Astrocyte (in vitro differentiated cells and primary cell): ENCODE measurements around the gene BCL2A1. TPM values are rescaled to one million over a fixed set of nuclear protein-coding genes. Genes with fewer than 3 reads are reported as not detected.

ENCODE experiments used
- DNase-seq: peaks from one replicate; pipeline ENCODE4 v3.0.0-alpha.2; 2010; ENCODE audit warnings: low read depth
- FAIRE-seq: peaks from 2 replicates; lab custom pipeline; 2011; peaks lifted over from hg19 to GRCh38; lab: Jason Lieb, UNC
- H2AFZ ChIP-seq: 2 replicates; pipeline ENCODE4 v1.6.0; 2012; ENCODE audit warnings: low read depth, low read length, inconsistent platforms
- H3K27ac ChIP-seq: 2 replicates; pipeline ENCODE4 v1.5.1; 2011; ENCODE audit warnings: low read depth, low read length, inconsistent platforms
- H3K27me3 ChIP-seq: 2 replicates; pipeline ENCODE4 v1.6.0; 2011; ENCODE audit warnings: low read length, inconsistent platforms; ENCODE audit not compliant: insufficient read depth
- H3K36me3 ChIP-seq: 2 replicates; pipeline ENCODE4 v1.5.1; 2011; ENCODE audit warnings: low read length, inconsistent platforms; ENCODE audit not compliant: insufficient read depth
- H3K4me1 ChIP-seq: 2 replicates; pipeline ENCODE4 v1.5.1; 2011; ENCODE audit warnings: low read length, inconsistent platforms; ENCODE audit not compliant: insufficient read depth
- H3K4me2 ChIP-seq: 2 replicates; pipeline ENCODE4 v1.6.0; 2012; ENCODE audit warnings: low read length, inconsistent platforms
- H3K4me3 ChIP-seq: 2 replicates; pipeline ENCODE4 v1.5.1; 2011; ENCODE audit warnings: low read depth, mild to moderate bottlenecking, low read length, inconsistent platforms; ENCODE audit not compliant: insufficient read depth
- H3K79me2 ChIP-seq: 2 replicates; pipeline ENCODE4 v1.6.0; 2012; ENCODE audit warnings: mild to moderate bottlenecking, low read length, inconsistent platforms; ENCODE audit not compliant: insufficient read depth
- H3K9ac ChIP-seq: 2 replicates; pipeline ENCODE4 v1.6.0; 2012; ENCODE audit warnings: mild to moderate bottlenecking, low read length, inconsistent platforms
- H3K9me3 ChIP-seq: 2 replicates; pipeline ENCODE4 v1.5.1; 2012; ENCODE audit warnings: low read depth, mild to moderate bottlenecking, low read length, inconsistent platforms; ENCODE audit not compliant: insufficient read depth
- H4K20me1 ChIP-seq: 2 replicates; pipeline ENCODE4 v1.6.0; 2012; ENCODE audit warnings: low read length, inconsistent platforms; ENCODE audit not compliant: insufficient read depth
- H3K27ac Mint-ChIP-seq: one replicate; pipeline ENCODE4 v1.8.0; 2021; ENCODE audit warnings: mild to moderate bottlenecking, mixed read lengths; ENCODE audit not compliant: unreplicated experiment
- H3K27me3 Mint-ChIP-seq: one replicate; pipeline ENCODE4 v1.8.0; 2021; ENCODE audit warnings: low read depth, mixed read lengths; ENCODE audit not compliant: unreplicated experiment
- H3K36me3 Mint-ChIP-seq: one replicate; pipeline ENCODE4 v1.8.0; 2021; ENCODE audit warnings: low read depth, mixed read lengths; ENCODE audit not compliant: unreplicated experiment
- H3K4me1 Mint-ChIP-seq: one replicate; pipeline ENCODE4 v1.8.0; 2021; ENCODE audit warnings: low read depth, mixed read lengths; ENCODE audit not compliant: unreplicated experiment
- H3K4me3 Mint-ChIP-seq: one replicate; pipeline ENCODE4 v1.8.0; 2021; ENCODE audit warnings: mild to moderate bottlenecking, moderate library complexity, mixed read lengths; ENCODE audit not compliant: unreplicated experiment
- H3K9me3 Mint-ChIP-seq: one replicate; pipeline ENCODE4 v1.8.0; 2021; ENCODE audit warnings: mild to moderate bottlenecking, mixed read lengths; ENCODE audit not compliant: unreplicated experiment
- CTCF ChIP-seq: IDR thresholded peaks from 2 replicates; pipeline ENCODE4 v1.5.1; 2011; ENCODE audit warnings: low read depth, mild to moderate bottlenecking, inconsistent platforms, low read length, moderate library complexity; ENCODE audit not compliant: insufficient read depth
- EZH2 ChIP-seq: IDR thresholded peaks from 2 replicates; pipeline ENCODE4 v1.6.1; 2012; ENCODE audit warnings: mild to moderate bottlenecking, low read length, inconsistent platforms; ENCODE audit not compliant: insufficient read depth
- total RNA-seq: library from RNA; stranded (reverse); gene quantifications from 2 replicates; pipeline ENCODE4 v1.2.1, GENCODE V29; 2021

BCL2A1 gene
- total RNA-seq, 1 donor from 2014 or later: not detected

- TF ChIP-seq CTCF: no peak
- no peak for TF ChIP-seq EZH2
- Histone ChIP-seq H3K9ac (no peak overlapping the region), H3K4me1 (peaks cover 4% of the 10 kb centered on the region), H3K4me2 (no peak overlapping the region), H3K36me3 (no peaks in the 10 kb centered on the region), H4K20me1 (no peaks in the 10 kb centered on the region), H3K9me3 (no peaks in the 10 kb centered on the region), H3K4me3 (no peak overlapping the region), H3K79me2 (no peaks in the 10 kb centered on the region), H2AFZ (no peak overlapping the region), H3K27me3 (peaks cover 7% of the 10 kb centered on the region), H3K27ac (no peak overlapping the region)
- peaks cover 13% of the 10 kb centered on the region for H3K27me3 Mint-ChIP-seq
- FAIRE-seq (no peak), DNase-seq (no peak)
- no peak overlapping the region for H3K27ac Mint-ChIP-seq
- no peaks in the 10 kb centered on the region for H3K36me3 Mint-ChIP-seq
- peaks cover 4% of the 10 kb centered on the region for H3K4me1 Mint-ChIP-seq
- no peak overlapping the region for H3K4me3 Mint-ChIP-seq
- H3K9me3 Mint-ChIP-seq: no peaks in the 10 kb centered on the region
These were observed 20.8 kb upstream of the BCL2A1 start for GRCh38 chr15:79991826-79992225.

- Histone ChIP-seq H4K20me1 (no peaks in the 10 kb centered on the region), H3K27ac (no peak overlapping the region), H3K4me3 (no peak overlapping the region), H3K79me2 (no peaks in the 10 kb centered on the region), H2AFZ (no peak overlapping the region), H3K4me2 (no peak overlapping the region), H3K9me3 (no peaks in the 10 kb centered on the region), H3K4me1 (peaks cover 4% of the 10 kb centered on the region), H3K27me3 (peaks cover 7% of the 10 kb centered on the region), H3K9ac (no peak overlapping the region), H3K36me3 (no peaks in the 10 kb centered on the region)
- Mint-ChIP-seq H3K36me3 (no peaks in the 10 kb centered on the region), H3K4me3 (no peak overlapping the region), H3K4me1 (peaks cover 4% of the 10 kb centered on the region), H3K27ac (no peak overlapping the region), H3K9me3 (no peaks in the 10 kb centered on the region), H3K27me3 (peaks cover 13% of the 10 kb centered on the region)
- FAIRE-seq (no peak), DNase-seq (no peak)
- TF ChIP-seq EZH2: no peak
- no peak for TF ChIP-seq CTCF
These were observed 20.0 kb upstream of the BCL2A1 start for GRCh38 chr15:79990997-79991334.

- no peaks in the 10 kb centered on the region for H4K20me1 ChIP-seq
- no peaks in the 10 kb centered on the region for H3K9me3 ChIP-seq
- no peak overlapping the region for H3K4me3 ChIP-seq
- no peak overlapping the region for H3K27ac ChIP-seq
- no peak overlapping the region for H3K27ac Mint-ChIP-seq
- no peak overlapping the region for H3K4me3 Mint-ChIP-seq
- DNase-seq (no peak), FAIRE-seq (no peak)
- peaks cover 7% of the 10 kb centered on the region for H3K27me3 ChIP-seq
- H3K79me2 ChIP-seq: no peaks in the 10 kb centered on the region
- H3K9me3 Mint-ChIP-seq: no peaks in the 10 kb centered on the region
- peaks cover 4% of the 10 kb centered on the region for H3K4me1 Mint-ChIP-seq
- H2AFZ ChIP-seq: no peak overlapping the region
- no peaks in the 10 kb centered on the region for H3K36me3 Mint-ChIP-seq
- no peaks in the 10 kb centered on the region for H3K36me3 ChIP-seq
- H3K9ac ChIP-seq: no peak overlapping the region
- no peak overlapping the region for H3K4me2 ChIP-seq
- peaks cover 4% of the 10 kb centered on the region for H3K4me1 ChIP-seq
- no peak for TF ChIP-seq CTCF
- no peak for TF ChIP-seq EZH2
- H3K27me3 Mint-ChIP-seq: peaks cover 13% of the 10 kb centered on the region
These were observed 19.4 kb upstream of the BCL2A1 start for GRCh38 chr15:79990280-79990996.
